Measurements from ENCODE around the gene TRIM63.

DNA sequence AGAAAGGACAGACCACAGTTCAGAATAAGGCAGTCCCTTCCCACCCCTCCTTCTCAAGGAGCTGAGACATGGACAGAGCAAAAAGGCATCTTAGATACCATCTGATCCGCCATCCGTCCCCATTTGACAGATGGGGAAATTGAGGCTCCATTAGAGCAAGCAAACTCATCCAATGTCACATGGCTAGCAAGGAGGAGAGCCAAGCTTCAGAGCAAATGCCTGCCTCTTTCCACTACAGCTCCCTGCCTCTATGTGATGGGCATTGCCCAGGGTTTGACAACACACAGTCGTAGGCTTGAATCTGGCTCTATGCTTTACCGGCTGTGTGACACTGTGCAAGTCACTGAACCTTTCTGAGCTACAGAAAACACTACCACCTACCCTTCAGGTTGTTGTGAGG, 25.5 kb downstream of the TRIM63 start:
- TF ChIP-seq, protein P1, sequence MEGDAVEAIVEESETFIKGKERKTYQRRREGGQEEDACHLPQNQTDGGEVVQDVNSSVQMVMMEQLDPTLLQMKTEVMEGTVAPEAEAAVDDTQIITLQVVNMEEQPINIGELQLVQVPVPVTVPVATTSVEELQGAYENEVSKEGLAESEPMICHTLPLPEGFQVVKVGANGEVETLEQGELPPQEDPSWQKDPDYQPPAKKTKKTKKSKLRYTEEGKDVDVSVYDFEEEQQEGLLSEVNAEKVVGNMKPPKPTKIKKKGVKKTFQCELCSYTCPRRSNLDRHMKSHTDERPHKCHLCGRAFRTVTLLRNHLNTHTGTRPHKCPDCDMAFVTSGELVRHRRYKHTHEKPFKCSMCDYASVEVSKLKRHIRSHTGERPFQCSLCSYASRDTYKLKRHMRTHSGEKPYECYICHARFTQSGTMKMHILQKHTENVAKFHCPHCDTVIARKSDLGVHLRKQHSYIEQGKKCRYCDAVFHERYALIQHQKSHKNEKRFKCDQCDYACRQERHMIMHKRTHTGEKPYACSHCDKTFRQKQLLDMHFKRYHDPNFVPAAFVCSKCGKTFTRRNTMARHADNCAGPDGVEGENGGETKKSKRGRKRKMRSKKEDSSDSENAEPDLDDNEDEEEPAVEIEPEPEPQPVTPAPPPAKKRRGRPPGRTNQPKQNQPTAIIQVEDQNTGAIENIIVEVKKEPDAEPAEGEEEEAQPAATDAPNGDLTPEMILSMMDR (IDR thresholded peaks at IDR 0.05) = no peak
- no peak for TF ChIP-seq REST (IDR thresholded peaks at IDR 0.05; ENCODE audit: insufficient read depth in 1 of 2, low read depth in 2 of 2, low read length in 1 of 2)
- TF ChIP-seq SIN3A (IDR thresholded peaks at IDR 0.05; ENCODE audit: borderline replicate concordance, insufficient read depth, low read depth, low read length) = no peak
- TF ChIP-seq POLR2AphosphoS5 (IDR thresholded peaks at IDR 0.05; ENCODE audit: low read depth, low read length) = no peak

Data from Panc1 (cell line).